ENCODE data around the gene ACADSB.

Gene ACADSB

DNA sequence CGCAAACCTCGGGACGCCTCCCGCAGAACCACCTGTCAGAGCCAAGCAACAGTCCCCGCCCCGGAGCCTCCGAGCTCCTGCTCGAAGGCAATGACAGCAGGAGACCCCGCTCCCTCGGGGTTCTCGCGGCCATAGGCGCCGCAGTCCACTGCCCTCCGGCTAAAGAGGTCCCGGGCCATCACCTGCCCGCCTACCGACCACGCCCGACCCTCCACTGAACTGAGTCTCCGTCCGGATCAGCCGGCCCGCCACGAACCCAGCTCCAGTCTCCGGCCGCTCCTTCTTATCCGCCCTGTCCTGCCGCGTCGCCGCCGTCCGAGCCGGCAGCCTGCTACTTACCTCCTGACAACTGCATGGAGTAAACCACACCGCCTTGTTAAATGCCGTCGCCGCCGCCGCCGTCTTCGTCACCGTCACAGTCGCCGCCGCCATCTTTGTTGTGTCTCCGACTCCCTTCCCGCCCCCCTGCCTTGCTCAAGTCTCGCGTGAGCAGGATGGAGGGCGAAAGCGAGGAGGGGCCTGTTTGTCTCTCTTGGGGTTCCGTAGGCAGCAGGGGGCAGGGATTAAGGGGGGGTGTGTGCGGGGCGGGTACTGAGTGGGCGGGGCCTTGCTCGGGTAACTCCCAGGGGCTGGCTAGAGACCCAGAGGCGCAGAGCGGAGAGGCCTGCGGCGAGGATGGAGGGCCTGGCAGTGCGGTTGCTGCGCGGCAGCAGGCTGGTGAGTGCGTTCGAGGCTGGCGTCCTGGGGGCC lies at the start of gene ACADSB, which contains the start of gene IKZF5:
Gene ACADSB (plus strand): TSS at position 652 of the 750 bp plus-strand sequence. CDS start 24 bp downstream, at position 676.
Gene IKZF5 (minus strand): TSS at position 441 of the 750 bp plus-strand sequence. CDS start 10,170 bp downstream, outside the sequence.
- Mint-ChIP-seq H3K4me3 (peak within 1 kb of the TSS; percentile 96), H3K36me3 (peaks cover 26% of the 10 kb centered on the region), H3K9me3 (no peaks in the 10 kb centered on the region), H3K27ac (peak within 1 kb of the TSS; percentile 97), H3K4me1 (peaks cover 44% of the 10 kb centered on the region)
- peak; percentile 93 for ATAC-seq
- peak; percentile 83 to 95 for DNase-seq (ENCODE audit: low spot score in 2 of 2)

DNA sequence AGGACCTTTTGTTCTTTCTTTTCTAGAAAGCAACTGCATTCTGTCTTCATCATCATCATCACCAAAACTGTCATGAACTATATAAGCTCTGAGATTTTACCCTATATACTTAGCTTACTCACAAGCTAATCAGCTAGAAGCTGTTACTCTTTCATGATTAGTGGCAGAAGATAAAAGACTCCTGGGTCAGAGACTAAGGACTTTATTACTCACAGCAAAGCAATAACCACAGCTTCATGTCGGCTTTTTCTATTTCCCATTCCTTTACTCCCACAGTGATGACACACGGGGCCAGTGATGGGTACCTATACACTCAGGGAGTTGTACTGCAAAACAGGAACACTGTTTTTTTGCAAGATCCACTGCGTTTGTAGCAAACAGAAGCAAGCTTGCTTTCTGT lies 46.4 kb upstream of the ACADSB start:
- H3K36me3 Mint-ChIP-seq: no peaks in the 10 kb centered on the region
- no peak for DNase-seq (ENCODE audit: low spot score in 2 of 2)
- H3K9me3 Mint-ChIP-seq: peaks cover 13% of the 10 kb centered on the region
- no peaks in the 10 kb centered on the region for H3K4me1 Mint-ChIP-seq
- ATAC-seq: peak; percentile 37
- H3K27ac Mint-ChIP-seq: no peak overlapping the region
- H3K4me3 Mint-ChIP-seq: no peak overlapping the region

DNA sequence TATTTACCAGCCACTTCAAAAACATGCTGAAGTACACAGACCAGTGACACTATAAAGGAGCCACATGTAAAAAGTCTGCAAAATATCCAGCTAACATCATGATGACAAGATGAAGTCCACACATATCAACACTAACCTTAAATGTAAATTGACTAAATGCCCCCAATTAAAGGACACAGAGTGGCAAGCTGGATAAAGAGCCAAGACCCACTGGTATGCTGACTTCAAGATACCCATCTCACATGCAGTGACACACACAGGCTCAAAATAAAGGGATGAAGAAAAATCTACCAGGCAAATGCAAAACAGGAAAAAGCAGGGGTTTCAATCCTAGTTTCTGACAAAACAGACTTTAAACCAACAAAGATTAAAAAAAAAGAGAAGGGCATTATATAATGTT lies 41.9 kb upstream of the ACADSB start:
- Mint-ChIP-seq H3K36me3 (no peaks in the 10 kb centered on the region), H3K4me3 (no peak overlapping the region), H3K4me1 (no peaks in the 10 kb centered on the region), H3K27ac (no peak overlapping the region), H3K9me3 (peaks cover 18% of the 10 kb centered on the region)
- ATAC-seq (no peak), DNase-seq (ENCODE audit: low spot score in 2 of 2) (no peak)

DNA sequence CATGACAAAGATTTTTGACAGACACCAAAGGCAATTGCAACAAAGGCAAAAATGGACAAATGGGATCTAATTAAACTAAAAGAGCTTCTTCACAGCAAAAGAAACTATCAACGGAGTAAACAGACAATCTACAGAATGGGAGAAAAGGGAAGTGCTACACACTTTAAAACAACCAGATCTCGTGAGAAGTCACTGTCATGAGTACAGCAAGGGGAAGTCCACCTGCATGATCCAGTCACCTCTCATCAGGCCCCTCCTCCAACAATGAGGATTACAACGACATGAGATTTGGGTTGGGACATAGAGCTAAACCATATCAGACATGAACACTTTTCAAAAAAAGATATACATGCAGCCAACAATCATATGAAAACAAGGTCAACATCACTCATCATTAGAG lies 40.1 kb upstream of the ACADSB start:
- Mint-ChIP-seq H3K4me3 (no peak overlapping the region), H3K27ac (no peak overlapping the region), H3K4me1 (no peaks in the 10 kb centered on the region), H3K36me3 (no peaks in the 10 kb centered on the region), H3K9me3 (peaks cover 18% of the 10 kb centered on the region)
- DNase-seq (ENCODE audit: low spot score in 2 of 2): no peak
- no peak for ATAC-seq

DNA sequence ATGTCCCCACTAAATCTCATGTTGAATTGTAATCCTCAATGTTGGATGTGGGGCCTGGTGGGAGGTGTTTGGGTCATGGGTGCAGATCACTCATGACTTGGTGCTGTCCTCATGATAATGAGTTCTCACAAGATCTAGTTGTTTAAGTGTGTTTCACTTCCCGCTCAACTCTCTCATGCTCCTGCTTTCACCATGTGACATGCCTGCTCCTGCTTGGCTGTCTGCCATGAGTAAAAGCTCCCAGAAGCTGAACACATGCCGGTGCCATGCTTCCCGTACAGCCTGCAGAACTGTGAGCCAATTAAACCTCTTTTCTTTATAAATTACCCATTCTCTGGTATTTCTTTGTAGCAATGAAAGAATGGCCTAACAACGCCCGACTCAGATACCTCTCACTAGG lies 34.8 kb upstream of the ACADSB start:
- Mint-ChIP-seq H3K27ac (no peak overlapping the region), H3K36me3 (no peaks in the 10 kb centered on the region), H3K4me3 (no peak overlapping the region), H3K4me1 (no peaks in the 10 kb centered on the region), H3K9me3 (no peaks in the 10 kb centered on the region)
- ATAC-seq: no peak
- no peak for DNase-seq (ENCODE audit: low spot score in 2 of 2)

DNA sequence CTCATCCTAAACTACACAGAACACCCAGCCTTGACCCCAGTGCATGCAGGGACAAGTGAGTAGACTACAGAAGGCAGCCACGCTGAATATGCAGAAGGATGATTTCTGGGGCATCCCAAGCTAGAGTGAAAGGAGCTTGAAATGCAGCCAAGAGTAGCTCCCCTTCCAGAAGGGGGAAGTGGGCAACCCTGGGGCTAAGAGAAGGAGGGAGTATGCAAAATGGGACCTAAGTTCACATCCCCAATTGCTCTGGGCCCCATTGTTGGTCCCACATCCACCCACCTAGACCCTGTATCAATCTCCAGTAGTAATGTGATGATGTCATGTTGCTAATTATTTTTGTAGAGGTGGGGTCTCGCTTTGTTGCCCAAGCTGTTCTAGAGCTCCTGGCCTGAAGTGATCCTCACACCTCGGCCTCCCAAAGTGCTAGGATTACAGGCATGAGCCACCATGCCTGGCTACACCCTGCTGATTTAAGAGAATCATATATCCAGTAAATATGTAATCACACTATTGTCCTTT lies 34.2 kb upstream of the ACADSB start:
- no peaks in the 10 kb centered on the region for H3K9me3 Mint-ChIP-seq
- no peaks in the 10 kb centered on the region for H3K36me3 Mint-ChIP-seq
- ATAC-seq (no peak), DNase-seq (ENCODE audit: low spot score in 2 of 2) (no peak)
- no peak overlapping the region for H3K4me3 Mint-ChIP-seq
- no peaks in the 10 kb centered on the region for H3K4me1 Mint-ChIP-seq
- H3K27ac Mint-ChIP-seq: no peak overlapping the region

DNA sequence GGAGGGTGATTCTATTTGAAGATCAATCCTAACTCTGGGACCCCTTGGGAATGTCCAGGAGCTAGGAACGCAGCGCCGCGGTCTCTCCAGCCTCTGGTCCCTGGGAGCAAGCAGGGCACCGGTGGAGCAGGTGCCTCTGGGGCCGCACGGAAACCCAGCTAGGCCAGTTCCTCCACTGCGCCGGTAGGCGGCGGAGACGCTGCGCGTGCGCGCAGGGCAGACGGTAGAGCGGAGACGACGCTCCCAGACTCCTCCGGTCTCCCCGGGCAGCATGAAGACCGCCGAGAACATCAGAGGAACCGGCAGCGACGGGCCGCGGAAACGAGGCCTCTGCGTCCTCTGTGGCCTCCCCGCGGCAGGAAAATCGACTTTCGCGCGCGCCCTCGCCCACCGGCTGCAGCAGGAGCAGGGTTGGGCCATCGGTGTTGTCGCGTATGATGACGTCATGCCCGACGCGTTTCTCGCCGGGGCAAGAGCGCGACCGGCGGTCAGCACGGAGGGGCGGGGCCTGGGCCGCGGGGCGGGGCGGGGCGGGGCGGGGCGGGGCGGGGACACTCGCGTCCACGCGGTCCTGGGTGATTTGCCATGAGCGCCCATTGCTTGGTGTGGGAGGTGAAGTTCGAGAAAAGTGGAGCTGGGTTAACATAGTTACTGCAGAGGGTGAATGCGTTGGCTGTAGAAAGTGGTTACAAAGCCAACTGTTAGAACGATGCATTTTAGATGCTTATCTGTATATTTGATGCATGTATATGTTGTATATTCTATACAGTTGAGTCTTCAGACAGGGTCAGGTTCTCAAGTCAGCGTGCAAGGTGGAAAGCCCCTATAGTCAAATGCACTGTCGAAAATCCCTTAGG lies 28.4 kb upstream of the ACADSB start, which contains the start of gene PSTK:
Gene PSTK (plus strand): TSS at position 193 of the 857 bp plus-strand sequence. CDS start 79 bp downstream, at position 272.
- peak; percentile 98 for ATAC-seq
- Mint-ChIP-seq H3K4me3 (peak within 1 kb of the TSS; percentile 80), H3K4me1 (peaks cover 15% of the 10 kb centered on the region), H3K27ac (peak within 1 kb of the TSS; percentile 95), H3K9me3 (no peaks in the 10 kb centered on the region), H3K36me3 (peaks cover 19% of the 10 kb centered on the region)
- DNase-seq (ENCODE audit: low spot score in 2 of 2): peak; percentile 88 to 94

DNA sequence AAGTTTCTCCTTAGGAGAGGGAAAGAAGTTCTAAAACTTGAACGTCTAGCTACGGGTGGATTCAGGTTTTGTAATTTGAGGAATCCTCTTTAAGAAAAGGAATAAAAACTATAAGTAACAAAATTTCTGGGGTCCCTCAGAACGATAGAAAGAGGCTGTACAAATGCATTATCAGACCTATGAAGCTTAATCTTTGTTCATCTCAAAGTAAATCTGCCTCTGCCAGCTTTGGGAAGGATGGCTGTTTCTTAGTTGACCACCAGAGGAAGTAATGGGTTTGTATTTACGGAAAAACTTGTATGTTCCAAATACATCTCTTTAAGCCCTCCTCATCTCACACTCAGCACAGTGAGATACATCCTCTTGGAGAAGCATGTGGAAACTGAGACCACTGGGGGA lies 27.7 kb upstream of the ACADSB start:
- no peak for DNase-seq (ENCODE audit: low spot score in 2 of 2)
- ATAC-seq: no peak
- H3K27ac Mint-ChIP-seq: peak overlapping the region; percentile 95
- H3K4me1 Mint-ChIP-seq: peaks cover 15% of the 10 kb centered on the region
- peaks cover 19% of the 10 kb centered on the region for H3K36me3 Mint-ChIP-seq
- no peaks in the 10 kb centered on the region for H3K9me3 Mint-ChIP-seq
- peak overlapping the region; percentile 80 for H3K4me3 Mint-ChIP-seq

DNA sequence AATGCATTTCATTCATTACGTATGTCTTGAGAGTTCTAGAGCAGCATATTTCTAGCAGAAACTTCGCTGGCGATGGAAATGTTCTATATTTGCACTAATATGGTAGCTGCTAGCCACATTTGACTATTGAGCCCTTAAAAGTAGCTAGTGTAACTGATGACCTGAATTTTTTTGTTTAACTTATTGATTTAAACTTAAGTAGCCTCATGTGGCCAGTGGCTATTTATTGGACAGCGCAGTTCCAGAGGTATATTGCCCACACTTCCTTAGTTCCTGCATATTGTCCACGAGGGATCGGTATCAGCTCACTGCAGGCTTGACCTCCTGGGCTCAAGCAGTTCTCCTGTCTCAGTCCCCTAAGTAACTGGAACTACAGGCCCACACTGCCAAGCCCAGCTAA lies 24.9 kb upstream of the ACADSB start:
- no peak overlapping the region for H3K27ac Mint-ChIP-seq
- no peaks in the 10 kb centered on the region for H3K9me3 Mint-ChIP-seq
- no peak overlapping the region for H3K4me3 Mint-ChIP-seq
- DNase-seq (ENCODE audit: low spot score in 2 of 2) (no peak), ATAC-seq (no peak)
- peaks cover 26% of the 10 kb centered on the region for H3K36me3 Mint-ChIP-seq
- H3K4me1 Mint-ChIP-seq: peaks cover 15% of the 10 kb centered on the region

DNA sequence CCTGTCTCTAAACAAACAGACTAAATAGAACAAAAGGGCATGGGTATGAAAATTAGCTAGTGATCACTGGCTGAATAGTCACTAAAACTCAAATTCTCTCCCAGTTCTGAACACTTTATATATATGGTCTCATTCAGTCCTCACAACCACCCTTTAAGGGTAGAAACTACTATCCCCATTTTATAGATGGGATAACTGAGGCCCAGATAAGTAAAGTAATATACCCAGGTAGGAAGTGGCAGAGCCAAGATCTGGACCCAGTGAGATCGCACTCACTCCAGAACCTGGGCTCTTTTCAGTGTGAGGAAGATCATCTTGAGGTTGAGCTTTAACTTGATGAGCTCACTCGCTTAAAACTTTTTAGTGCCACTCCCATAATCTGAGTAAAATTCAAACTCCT lies 24.1 kb upstream of the ACADSB start:
- H3K36me3 Mint-ChIP-seq: peaks cover 26% of the 10 kb centered on the region
- H3K9me3 Mint-ChIP-seq: no peaks in the 10 kb centered on the region
- H3K27ac Mint-ChIP-seq: peak overlapping the region; percentile 9
- ATAC-seq: no peak
- H3K4me3 Mint-ChIP-seq: no peak overlapping the region
- no peak for DNase-seq (ENCODE audit: low spot score in 2 of 2)
- peaks cover 14% of the 10 kb centered on the region for H3K4me1 Mint-ChIP-seq

DNA sequence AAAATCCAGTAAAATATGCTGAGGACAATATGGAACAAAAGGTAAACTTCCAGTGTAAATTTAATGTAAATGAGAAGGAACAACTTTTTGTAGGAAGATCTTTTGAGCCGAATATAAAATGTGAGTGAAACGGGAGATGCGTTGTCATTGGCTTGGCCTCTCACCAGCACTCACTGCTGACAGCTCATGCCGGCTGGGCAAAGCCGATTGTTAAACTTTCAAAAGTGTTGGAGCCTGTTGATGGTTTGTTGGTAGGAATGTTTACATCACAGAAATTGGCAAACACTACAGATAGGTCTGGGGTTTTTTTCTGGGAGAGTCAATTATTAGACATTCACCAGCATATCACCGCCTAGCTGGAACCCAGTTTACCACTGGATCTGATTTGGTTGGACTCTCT lies 22.5 kb upstream of the ACADSB start:
- no peaks in the 10 kb centered on the region for H3K9me3 Mint-ChIP-seq
- no peak for ATAC-seq
- peaks cover 2% of the 10 kb centered on the region for H3K4me1 Mint-ChIP-seq
- no peak overlapping the region for H3K27ac Mint-ChIP-seq
- DNase-seq (ENCODE audit: low spot score in 2 of 2): no peak
- H3K4me3 Mint-ChIP-seq: no peak overlapping the region
- peaks cover 30% of the 10 kb centered on the region for H3K36me3 Mint-ChIP-seq

DNA sequence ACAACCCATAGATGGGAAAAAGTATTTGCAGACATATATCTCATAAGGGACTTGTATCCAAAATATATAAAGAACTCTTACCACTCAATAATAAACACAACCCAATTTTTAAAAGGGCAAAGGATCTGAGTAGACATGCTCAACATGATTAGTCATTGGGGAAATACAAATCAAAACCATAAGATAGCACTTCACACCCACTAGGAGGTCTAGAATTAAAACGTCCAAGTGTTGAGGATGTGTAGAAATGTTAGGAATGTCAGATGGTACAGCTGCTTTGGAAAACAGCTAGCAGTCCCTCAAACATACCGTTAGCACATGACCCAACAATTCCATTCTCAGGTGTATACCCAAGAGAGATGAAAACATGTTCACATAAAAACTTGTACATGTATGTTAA lies 20.3 kb upstream of the ACADSB start:
- Mint-ChIP-seq H3K36me3 (peaks cover 50% of the 10 kb centered on the region), H3K27ac (no peak overlapping the region), H3K4me3 (no peak overlapping the region), H3K4me1 (no peaks in the 10 kb centered on the region), H3K9me3 (no peaks in the 10 kb centered on the region)
- DNase-seq (ENCODE audit: low spot score in 2 of 2) (no peak), ATAC-seq (no peak)

DNA sequence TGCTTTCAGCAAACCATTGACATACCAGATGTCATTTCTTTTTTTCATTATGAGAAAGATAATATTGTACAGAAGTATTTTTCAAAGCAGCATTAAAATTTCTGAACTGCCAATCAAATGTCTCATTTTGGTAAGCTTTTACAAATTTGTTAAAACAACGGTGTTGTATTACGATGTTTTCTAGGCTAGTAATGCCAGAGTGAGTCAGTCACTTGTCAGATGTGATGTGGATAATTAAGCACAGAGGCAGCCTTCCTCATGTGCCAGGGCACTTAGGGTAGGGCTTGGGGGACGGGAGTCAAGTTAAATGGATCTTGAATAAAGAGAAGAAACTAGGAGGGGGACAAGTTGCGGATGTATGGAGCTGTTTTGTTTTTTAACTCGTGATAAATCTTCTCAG lies 18.5 kb upstream of the ACADSB start:
- no peaks in the 10 kb centered on the region for H3K9me3 Mint-ChIP-seq
- H3K4me1 Mint-ChIP-seq: no peaks in the 10 kb centered on the region
- ATAC-seq (no peak), DNase-seq (ENCODE audit: low spot score in 2 of 2) (no peak)
- no peak overlapping the region for H3K4me3 Mint-ChIP-seq
- H3K27ac Mint-ChIP-seq: peak overlapping the region; percentile 59
- H3K36me3 Mint-ChIP-seq: peaks cover 61% of the 10 kb centered on the region

DNA sequence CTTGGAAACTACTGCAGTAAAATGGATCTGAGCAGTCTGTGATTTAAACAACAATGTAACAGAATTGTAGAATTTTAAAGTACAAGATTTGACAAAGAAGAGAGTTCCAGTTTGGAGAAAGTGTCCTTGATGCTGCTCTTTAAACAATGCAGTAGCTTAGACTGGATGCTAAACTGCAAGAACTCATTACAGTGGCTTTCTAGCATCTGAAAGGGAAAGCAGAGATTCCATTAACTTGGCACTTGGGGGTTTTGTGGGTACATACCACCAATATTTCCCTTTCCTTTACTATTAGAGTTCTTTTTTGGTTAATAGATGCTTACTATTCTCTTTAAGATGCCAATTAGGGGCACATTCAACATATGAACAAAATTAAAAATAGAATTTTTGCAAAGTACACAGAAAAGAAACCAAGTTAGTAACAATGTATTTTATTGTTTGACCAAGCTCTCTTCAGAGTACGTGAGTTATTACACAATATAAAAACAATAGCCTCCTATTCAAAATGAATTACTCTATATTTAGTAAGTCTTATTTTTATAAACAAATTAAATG lies 16.7 kb upstream of the ACADSB start:
- H3K9me3 Mint-ChIP-seq: no peaks in the 10 kb centered on the region
- H3K4me1 Mint-ChIP-seq: no peaks in the 10 kb centered on the region
- no peak overlapping the region for H3K27ac Mint-ChIP-seq
- no peak overlapping the region for H3K4me3 Mint-ChIP-seq
- DNase-seq (ENCODE audit: low spot score in 2 of 2) (no peak), ATAC-seq (no peak)
- peaks cover 76% of the 10 kb centered on the region for H3K36me3 Mint-ChIP-seq

DNA sequence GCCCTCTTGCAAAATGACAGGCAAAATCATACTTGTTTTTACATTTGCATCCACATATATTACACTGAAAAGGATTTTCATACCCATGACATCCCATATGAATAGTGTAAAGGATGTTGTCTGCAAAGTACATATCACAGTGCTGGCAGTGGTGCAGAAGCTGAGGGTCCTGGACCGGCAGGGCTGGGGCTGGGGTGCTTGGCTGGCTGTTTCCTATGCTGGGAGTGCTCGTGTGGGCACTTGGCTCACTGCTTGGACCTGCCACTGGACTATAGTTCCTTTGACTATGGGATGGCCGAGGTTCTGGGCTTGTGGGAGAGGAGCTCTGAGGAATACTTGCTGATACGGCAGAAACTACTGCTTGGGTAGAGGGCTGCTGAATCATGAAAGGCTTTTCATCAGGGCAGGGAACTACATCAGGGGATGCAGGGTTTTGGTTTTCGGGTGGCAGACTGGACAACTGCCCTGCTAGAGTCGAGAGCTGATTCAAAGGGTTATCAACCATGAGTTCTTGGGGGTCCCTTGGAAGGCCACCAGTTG lies 14.9 kb upstream of the ACADSB start:
- DNase-seq (ENCODE audit: low spot score in 2 of 2) (no peak), ATAC-seq (no peak)
- Mint-ChIP-seq H3K4me1 (no peaks in the 10 kb centered on the region), H3K27ac (no peak overlapping the region), H3K4me3 (no peak overlapping the region), H3K36me3 (peaks cover 83% of the 10 kb centered on the region), H3K9me3 (no peaks in the 10 kb centered on the region)
